Activated naive CD4-positive, alpha-beta T cell (primary cell): ENCODE measurements around the gene GPR18.

Source experiments
- DNase-seq, 4 experiments: peaks; one replicate each; lab custom pipeline; 2025; lab: John Stamatoyannopoulos, UW

Gene GPR18

DNA sequence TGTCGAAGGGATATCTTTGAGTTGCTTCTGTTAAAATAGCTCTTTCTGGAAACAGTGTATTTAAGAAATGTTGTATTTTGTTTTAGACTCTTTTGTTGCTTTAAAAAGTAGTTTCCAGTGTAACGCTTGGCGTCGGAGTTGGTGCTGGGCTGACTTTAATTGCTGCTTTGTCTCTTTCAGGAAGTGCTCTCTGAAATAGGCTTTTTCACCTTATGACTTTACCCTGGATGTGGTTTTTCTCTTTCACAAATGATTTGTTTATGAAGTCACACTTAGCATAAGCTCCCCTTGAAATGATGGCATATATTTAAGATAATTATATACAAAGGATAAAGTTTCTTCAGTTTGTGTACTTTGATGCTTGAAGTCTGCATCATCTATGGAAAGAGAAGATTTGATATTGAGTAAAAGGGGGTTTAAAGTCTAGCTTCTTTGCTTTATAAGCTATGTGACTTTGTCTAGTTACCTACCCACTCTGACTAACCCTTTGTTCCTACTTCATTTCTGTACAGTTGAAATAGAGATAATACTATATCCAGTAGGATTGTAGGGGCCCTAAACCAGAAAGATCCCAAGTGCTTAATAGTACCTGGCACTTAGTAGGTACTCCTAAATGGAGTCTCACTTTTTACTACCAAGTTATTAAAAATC lies at the start of gene GPR18:
TSS of gene GPR18 (minus strand) at position 170 of the 651 bp plus-strand sequence. CDS start 2,507 bp downstream, outside the sequence.
- DNase-seq, result peak in 1 of 4 experiments; percentile 15

GRCh38 chr13:99307648-99308339 lies 49.6 kb upstream of the GPR18 start:
- DNase-seq, result peak in 1 of 4 experiments; percentile 15

DNA sequence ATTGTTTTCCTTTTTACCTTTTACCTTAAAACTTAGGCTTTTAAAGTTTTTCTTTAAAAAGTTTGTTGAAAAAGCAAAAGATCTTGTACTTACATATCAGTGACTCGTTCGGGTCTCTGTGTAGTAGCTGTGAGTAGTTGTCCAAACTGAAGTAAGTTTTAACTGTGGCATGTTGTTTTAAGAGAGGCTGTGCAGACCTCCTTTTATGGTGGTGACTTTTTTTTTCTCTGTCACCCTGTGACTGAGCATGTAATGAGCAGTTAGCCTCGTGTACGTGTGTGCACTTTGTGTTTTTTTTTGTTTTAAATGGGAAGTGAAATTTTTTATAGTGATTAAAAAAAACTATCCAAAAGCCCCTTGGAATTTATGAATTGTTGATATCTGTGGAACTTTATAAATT lies 49.1 kb upstream of the GPR18 start, which contains the start of gene GPR183:
TSS of gene GPR183 (minus strand) at position 153 of the 400 bp plus-strand sequence. CDS start 11,254 bp downstream, outside the sequence.
- no peak for DNase-seq

DNA sequence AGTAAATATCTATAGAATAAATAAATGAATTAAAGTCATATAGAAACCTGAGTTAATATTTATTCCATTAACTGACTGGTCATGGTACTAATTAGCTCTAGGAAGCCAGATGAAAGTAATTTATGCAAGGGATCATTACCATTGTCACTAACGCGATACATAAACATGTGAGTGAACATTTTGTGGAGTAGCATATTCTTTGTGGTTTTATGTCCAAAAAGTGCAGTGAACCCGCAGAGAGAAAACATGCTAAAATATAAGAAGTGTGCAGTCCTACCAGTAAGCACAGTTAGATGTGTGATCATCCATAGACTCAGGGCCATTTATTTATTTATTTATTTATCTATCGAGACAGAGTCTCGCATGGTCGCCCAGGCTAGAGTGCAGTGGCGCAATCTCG lies 47.4 kb upstream of the GPR18 start:
- DNase-seq, result no peak

DNA sequence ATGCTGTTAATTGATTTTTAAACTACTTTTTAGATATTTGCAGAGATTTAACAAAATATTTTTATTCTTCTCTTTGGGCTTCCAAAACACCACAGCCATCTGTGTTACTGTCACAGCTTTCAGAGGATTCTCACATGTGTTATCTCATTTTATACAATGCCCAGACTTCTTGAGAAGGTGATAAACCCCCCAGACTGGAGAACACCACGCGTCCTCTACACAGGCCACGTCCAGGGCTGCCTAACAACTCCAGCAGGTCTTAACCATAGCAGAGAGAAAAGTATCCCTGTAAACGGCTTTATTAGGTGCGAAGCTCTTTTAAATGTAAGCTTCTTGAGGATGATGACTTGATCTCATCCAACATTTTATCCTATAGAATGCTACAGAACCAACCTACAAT lies 47.0 kb upstream of the GPR18 start:
- DNase-seq, result no peak

DNA sequence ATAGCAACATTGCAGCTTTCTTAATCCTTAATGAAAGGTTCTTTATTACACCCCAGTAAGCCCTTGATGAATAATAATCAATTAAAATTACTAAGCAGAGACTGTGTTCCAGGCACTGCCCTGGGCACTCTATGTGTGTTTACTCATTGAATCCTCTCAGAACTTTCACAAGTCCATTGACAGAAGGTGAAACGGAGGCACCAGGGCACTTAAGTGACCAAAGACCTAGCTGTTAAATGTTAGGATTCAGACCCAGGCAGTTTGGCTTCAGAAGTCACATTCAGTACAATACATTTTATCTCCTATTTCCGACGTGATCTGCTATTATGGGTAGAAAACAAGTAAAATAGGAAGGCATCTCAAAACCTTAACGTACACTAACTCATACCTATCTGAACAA lies 46.4 kb upstream of the GPR18 start:
- DNase-seq, result no peak

GRCh38 chr13:99303863-99304521 lies 45.8 kb upstream of the GPR18 start:
- peak in 1 of 4 experiments; percentile 34 for DNase-seq

DNA sequence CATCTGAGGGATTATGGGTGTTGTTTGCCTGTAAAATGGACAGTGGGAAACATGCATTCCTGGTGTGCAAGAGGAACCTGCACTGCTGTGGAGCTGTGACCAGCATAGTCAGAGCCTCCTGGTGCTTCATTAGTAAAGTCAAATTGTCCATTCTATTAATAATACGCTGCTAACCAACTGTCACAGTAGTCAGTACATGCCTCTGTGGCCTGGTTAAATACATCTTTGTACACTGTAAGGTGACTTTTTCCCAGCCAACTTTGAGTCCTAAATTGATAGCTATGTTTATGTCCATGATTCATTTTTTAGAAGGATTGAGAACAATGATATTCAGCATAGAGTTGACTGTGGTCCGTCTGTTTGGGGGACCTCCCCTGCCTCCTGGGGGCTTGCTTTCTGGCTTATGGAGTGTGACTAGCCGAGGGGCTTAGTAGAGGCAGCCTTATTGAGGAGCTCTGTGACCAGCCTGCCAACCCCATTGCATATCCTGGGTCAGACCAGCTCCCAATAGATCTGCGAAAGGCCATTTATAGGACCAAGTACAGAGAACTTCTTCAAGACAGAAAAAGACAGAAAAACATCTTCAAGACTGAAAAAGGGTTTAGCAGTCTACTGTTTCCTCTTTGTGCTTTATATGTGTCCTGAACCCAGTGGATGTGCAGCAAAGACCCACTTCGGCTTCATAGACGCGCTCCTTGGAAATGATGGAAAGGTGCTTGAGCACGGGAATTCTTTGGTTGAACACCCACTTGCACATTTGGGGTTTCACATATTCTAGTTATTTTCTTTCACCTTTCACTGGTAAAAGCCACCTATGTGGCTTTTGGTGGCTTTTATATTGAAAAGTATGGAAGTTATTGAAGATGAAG lies 44.7 kb upstream of the GPR18 start:
- no peak for DNase-seq

DNA sequence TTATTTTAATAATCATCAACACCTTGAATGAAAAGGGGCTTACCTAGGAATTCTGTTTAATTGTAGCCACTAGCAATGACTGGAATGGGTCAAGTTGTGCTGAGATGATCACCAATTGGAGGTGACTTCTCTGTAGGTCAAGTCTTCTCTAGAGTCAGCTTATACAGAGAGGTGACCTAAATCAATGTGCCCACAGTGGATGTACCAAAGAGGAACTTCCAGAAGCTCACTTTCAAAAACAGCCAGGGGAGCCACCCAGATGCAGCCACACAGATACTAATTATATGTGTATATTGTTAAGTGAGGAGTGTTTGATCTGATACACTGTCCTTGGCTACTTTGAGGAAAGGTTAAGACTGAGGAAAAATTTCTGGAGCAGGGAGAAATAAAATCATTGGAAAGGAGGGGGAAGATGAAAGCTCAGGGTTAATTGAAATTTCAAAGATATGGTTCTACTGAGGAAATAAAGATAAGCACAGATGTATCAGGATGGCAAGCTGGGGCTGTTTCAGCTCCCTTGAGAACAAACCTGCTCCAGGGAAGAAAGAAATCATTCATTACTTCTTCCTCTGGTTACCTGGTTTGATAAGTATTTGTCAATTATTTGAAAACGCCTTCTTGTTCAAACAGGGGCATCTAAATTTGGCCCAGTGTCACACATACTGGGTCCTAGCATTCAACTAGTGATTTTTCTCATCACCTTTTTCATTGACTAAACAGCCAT lies 43.9 kb upstream of the GPR18 start:
- DNase-seq, result no peak

- no peak for DNase-seq
These were observed 43.1 kb upstream of the GPR18 start for GRCh38 chr13:99301056-99301838.

- no peak for DNase-seq
These were observed 41.8 kb upstream of the GPR18 start for GRCh38 chr13:99299920-99300341.

DNA sequence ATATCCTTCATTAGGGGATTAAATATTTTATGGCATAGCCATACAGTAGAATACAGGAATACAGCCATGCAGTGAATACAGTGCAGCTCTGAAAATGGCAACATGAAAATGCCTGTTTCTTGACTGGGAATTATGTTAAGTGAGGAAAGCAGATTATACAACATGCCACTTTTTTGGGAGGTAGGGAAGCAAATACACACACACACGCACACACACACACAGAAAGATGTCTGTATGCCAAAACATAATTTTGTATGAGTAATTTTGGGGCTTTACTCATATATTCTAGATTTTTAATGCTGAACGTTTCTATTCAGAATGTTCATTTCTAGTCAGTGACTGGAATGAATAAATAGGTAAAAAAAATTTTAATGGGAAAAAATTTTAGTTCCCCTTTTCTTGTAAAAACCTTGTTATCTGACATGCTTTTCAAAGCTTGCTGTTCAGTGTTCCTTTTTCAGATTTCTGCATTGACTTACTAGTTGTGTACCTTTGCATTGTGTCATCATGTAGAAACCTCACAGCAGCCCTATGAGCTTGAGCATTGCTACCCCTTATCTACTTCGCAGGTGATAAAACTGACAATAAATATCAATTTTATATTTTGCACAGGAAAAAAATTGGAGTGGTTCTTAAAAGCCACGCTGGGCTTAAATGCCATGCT lies 41.2 kb upstream of the GPR18 start:
- no peak for DNase-seq

- DNase-seq, result no peak
These were observed 39.9 kb upstream of the GPR18 start for GRCh38 chr13:99298056-99298455.

- DNase-seq, result no peak
These were observed 39.2 kb upstream of the GPR18 start for GRCh38 chr13:99297331-99297730.

- DNase-seq, result no peak
These were observed 38.2 kb upstream of the GPR18 start for GRCh38 chr13:99296398-99296797.

GRCh38 chr13:99295488-99296252 lies 37.5 kb upstream of the GPR18 start:
- DNase-seq, result no peak

DNA sequence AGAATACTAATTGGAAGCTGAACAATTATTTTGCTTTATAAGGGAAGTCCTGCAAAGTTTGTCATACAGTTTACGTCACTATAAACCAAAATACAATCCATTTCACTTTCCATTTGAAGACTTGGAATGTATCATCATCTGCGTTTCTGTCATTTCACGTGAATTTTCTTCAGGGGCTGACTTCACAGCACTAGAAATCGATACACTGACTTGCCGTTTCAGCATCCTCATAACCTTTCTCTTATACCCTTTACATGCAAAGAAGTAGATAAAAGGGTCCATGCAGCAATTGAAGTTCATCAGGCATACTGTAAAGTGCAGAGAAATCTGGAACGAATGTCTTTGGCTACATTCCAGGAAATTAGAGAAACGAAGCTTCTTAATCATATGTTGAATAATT lies 36.8 kb upstream of the GPR18 start:
- no peak for DNase-seq

GRCh38 chr13:99294198-99294597 lies 36.0 kb upstream of the GPR18 start:
- no peak for DNase-seq

GRCh38 chr13:99293178-99293577 lies 35.0 kb upstream of the GPR18 start:
- no peak for DNase-seq
